Activated effector memory CD4-positive, alpha-beta T cell treated with Interleukin-2 at 50 U/mL for 16 hours (primary cell): ENCODE data around the gene CHD5.
A peak's percentile ranks its signal among the peaks of the same experiment; 100 is the strongest.

Experiments
- DNase-seq: peaks from one replicate; pipeline ENCODE4 v3.0.0-alpha.2; 2020

CHD5 gene

GRCh38 chr1:6130036-6130435 is 50.1 kb downstream of the CHD5 start:
- no peak for DNase-seq

DNA sequence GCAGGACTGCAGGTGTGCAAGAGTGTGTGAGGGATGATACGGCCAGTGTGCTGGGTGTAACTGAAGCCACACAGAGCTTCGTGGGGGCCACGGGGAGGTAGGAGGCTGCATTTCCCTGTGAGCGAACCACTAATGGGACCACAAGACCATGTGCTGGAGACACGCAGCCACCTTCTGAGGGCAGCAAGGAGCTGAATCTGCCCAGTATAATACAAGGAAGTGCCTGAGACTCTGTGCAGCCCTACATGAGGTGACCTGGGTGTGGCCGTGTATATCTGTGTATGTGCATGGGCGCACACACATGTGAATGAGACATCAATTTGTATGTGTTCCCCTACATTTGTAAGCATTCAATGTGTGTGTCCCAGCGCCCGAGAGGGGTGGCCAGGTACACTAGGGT is 50.8 kb downstream of the CHD5 start:
- DNase-seq = no peak

DNA sequence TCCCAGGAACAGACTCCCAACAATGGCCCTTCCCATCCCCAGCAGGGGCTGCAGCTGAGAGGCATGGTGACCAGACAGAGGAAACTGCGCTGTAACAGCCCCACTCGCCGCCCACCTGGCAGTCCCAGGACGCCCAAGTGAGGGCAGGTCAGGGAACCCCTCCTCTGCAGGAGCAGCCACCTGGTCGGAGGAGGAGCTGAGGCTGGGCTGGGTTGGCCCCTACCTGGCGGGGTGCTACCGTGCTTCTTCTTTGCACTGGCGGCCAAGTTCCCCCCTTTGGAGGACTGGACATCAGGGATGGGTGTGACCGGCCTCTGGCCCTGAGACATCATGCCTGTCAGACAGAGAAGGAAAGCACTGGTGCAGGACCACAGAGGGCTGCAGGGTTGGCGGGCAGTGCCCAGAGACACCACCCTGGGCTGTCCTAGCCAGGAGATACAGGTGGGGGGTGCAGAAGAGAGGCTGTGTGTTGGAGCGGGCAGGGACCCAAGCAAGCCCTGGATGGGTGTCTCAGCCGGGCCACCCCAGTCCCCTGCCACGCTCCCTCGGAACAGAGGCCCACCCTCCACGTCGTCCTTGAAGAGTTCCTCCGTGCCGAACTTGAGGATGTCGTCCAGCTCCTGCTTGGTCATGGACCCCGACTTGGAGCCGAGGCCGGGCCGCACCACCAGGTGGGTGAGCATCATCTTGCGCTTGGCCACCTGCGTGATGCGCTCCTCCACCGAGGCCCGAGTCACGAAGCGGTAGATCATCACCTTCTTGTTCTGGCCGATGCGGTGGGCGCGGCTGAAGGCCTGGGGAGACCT is 51.6 kb downstream of the CHD5 start:
- DNase-seq = no peak

DNA sequence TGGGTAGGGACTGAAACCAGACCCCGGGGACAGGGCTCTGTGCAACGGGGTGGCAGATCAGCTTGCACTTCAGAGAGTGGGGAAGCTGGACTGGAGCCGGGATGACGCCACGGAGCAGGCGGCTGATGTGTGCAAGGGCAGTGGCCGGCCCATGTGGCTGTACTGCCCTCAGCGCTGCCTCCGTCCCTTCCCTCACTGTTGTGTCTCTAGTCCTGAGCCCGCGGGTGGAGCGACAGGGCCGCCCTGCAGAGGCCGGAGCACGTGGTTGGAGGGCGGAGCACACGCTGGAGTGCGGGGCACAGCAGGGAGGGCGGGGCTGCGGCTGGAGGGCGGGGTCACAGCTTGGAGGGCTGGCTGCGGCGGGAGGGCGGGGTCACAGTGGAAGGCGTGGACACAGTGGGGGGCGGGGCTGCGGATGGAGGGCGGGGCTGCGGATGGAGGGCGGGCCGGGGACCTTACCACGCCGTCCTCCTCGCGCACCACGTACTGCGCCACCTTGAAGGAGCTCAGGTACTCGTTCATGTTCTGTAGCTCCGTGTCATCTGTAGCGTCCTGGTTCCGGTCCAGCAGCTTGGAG is 52.4 kb downstream of the CHD5 start:
- peak; percentile 43 for DNase-seq

DNA sequence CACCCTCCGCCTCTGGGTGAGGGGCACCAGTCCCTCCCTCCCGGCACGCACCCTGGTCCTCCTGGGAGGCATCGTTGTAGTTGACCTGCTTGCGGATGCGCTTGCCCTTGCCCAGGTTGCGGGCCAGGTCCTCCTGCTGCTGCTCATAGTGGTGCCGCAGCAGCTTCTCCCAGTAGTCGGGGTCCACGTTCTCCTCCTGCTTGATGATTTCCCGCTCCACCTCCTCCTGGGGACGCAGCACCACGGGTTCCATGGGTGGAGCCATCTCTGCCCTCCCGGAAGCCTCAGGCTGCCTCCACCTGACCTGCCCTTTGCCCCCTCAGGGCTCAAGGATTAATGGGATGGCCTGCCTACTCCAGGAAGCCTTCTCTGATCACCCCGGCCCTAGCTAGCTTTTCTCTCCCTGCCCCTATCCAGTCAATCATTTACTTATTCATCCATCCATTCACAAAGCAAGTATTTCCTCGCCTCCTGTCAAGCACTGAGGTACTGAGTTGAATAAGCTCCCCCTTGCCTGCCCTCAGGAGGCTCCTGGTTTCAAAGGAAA is 53.5 kb downstream of the CHD5 start:
- no peak for DNase-seq

- DNase-seq = no peak
Observed at GRCh38 chr1:6126028-6126427, 54.1 kb downstream of the CHD5 start.

DNA sequence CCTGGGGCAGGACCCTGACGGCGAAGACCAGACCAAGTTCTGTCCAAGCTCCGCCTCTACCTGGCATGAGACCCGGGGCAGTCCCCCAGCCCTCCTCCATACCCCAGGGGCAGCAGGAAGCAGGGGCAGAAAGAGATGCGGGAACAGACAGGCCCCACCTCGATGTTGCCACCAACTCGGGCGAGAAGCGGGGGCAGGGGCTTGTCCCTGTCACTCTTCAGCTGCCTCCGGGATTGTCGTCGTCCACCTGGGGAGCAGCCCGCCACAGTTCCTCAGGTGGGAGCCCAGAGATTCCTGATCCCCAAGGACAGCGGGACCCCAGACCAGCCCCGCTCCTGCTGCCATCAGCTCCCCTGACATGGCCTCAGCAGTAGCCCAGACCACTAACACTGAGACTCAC is 54.8 kb downstream of the CHD5 start:
- DNase-seq = no peak

- no peak for DNase-seq
Observed at GRCh38 chr1:6124746-6125365, 55.3 kb downstream of the CHD5 start.

DNA sequence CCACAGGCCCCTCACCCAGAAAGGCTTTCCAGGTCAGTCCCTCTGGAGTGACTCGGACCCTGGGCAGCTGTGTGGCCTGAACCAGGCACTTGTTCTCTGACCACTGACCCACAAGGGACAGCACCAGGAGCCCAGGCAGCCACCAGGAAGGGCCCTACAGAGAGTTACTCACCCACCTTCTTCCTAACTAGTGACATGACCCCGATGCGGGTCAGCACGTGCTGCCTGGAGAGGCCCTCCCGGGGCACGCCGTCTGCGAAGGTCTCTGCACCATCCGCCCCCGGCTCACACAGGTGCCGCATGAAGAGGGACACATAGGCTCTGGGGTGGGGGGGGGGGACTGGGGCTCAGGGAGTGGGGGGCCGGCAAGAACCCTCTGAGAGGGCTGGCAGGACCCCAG is 55.8 kb downstream of the CHD5 start:
- DNase-seq = no peak

DNA sequence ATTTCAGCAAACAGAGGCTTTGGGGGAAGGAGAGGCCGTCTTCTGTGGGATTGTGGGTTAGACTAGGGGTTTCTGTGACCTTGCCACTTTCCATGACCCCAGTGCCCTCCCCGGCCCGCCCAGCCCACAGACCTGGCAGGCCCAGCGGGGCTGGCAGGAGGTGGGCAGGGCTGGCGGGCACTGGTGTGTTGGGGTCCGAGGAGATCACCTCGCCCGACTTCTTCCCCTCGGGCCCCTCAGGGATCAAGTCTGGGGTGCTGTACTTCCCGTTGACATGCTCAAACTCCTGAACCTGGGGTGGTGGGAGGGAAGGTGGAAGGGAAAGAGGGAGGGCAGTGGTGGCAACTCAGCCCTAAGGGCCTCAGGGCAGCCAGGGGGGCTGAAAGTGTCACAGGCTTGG is 56.3 kb downstream of the CHD5 start:
- no peak for DNase-seq

GRCh38 chr1:6123083-6123482 is 57.0 kb downstream of the CHD5 start:
- no peak for DNase-seq

DNA sequence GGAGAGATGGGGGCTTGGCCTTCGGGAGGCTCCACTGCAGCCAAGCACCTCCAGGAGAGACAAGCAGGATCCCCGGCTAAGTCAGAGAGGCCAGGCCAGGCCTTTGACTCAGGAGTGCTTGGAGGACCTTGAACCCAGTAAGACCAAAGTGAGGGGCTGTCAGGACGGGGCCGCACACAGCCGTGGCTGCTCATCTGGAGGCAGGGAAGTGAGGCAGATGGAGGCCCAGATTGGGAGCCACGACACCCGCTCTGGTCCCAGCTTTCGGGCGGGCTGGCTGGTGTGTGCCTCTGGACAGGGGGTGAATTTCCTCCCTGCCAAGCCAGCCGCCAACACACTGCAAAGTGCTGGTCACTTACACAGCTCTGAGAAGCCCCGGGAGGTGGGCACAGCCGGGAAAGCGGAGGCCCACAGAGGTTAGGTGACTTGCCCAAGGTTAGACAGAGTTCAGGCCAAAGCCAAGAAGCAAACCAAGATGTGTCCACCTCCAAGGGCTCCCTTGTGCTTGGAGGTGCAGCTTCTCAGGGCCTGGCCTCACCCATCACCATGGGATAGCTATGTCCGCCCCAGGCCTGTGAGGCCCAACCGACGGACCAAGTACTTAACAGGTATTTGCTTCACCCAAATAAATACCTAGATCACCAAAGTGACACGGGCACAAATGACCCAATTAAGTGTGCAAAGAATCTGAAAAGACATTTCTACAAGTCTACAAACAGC is 58.3 kb downstream of the CHD5 start:
- DNase-seq = no peak

- DNase-seq = no peak
Observed at GRCh38 chr1:6121021-6121421, 59.1 kb downstream of the CHD5 start.

DNA sequence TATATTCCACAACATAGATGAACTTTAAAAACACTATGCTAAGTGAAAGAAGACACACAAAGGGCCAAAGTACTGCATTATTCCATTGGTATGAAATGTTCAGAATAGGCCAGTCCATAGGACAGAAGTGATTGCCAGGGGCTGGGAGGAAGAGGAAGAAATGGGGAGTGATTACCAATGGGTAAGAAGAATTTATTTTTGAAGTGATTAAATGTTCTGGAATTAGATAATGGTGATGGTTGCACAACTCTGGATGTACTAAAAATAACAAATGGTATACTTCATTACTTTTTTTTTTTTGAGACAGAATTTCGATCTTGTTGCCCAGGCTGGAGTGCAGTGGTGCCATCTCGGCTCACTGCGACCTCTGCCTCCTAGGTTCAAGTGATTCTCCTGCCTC is 61.7 kb downstream of the CHD5 start:
- no peak for DNase-seq

DNA sequence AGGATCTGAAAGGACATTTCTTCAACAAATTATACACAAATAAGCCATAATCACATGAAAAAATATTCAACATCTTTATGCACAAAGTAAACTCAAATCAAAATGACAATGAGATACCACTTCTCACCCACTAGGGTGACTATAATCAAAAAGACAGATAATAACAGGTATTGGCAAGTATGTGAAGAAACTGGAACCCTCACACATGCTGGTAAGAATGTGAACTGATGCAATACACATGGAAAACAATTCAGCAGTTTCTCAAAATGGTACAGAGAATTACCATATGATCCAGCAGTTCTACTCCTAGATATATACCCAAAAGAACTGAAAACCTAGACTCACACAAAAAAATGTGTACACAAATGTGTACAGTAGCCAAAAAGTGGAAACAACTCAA is 62.5 kb downstream of the CHD5 start:
- no peak for DNase-seq

DNA sequence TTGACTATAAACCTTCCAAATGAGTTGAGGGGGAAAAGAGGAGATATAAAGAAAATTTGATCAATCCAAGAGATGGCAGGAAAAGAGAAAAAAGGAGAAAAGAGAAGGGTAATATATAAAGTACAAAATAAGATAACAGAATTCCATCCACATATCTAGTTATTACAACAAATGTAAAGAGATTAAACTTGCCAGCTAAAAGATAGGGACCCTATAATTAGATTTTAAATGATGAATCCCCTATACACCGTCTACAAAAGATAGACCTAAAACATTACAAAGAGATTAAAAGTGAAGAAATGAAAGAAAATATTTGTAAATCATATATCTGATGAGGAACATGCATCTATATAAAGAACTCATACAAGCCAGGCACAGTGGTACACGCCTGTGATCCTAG is 63.1 kb downstream of the CHD5 start:
- DNase-seq = no peak

DNA sequence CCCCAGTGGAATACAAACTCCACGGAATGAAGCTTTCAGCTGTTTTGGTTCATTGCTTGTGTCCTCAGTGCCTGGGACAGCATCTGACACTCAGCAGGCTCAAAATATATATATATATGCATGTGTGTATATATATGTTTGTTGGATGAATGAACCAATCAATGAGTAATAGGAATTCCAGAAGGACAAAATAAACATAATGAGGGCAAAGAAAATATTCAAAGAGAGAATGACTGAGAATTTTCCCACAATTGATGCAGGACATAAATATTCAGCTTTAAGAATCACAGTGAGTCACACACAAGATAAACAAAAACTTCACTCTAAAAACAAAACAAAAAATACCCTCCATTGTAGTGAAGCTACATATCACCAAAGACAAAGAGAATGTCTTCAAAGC is 64.0 kb downstream of the CHD5 start:
- no peak for DNase-seq

- no peak for DNase-seq
Observed at GRCh38 chr1:6113745-6114144, 66.4 kb downstream of the CHD5 start.

GRCh38 chr1:6113116-6113515 is 67.0 kb downstream of the CHD5 start:
- no peak for DNase-seq

GRCh38 chr1:6112690-6113005 is 67.5 kb downstream of the CHD5 start:
- no peak for DNase-seq

- no peak for DNase-seq
Observed at GRCh38 chr1:6111991-6112689, 68.0 kb downstream of the CHD5 start.

- no peak for DNase-seq
Observed at GRCh38 chr1:6111571-6111970, 68.5 kb downstream of the CHD5 start.

- DNase-seq = no peak
Observed at GRCh38 chr1:6110326-6110725, 69.8 kb downstream of the CHD5 start.
